Neural crest cell (in vitro differentiated cells): ENCODE results near the gene AGK. TPM values are rescaled to one million over a fixed set of nuclear protein-coding genes. Genes with fewer than 3 reads are reported as not detected.
A peak's percentile ranks its signal among the peaks of the same experiment; 100 is the strongest.

ENCODE experiments used
- DNase-seq: peaks from one replicate; pipeline ENCODE4 v3.0.0; 2021; ENCODE audit warnings: low read depth, mixed read lengths, low spot score
- H3K27ac Mint-ChIP-seq: one replicate; pipeline ENCODE4 v1.8.0; 2021; ENCODE audit warnings: mild to moderate bottlenecking, mixed read lengths; ENCODE audit not compliant: unreplicated experiment
- H3K27me3 Mint-ChIP-seq: 2 replicates; pipeline ENCODE4 v1.8.0; 2021; ENCODE audit warnings: low read depth, mild to moderate bottlenecking, mixed read lengths
- H3K36me3 Mint-ChIP-seq: 2 replicates; pipeline ENCODE4 v1.8.0; 2021; ENCODE audit warnings: low read depth, mild to moderate bottlenecking, mixed read lengths
- H3K4me1 Mint-ChIP-seq: 2 replicates; pipeline ENCODE4 v1.8.0; 2021; ENCODE audit warnings: mixed read lengths
- H3K4me3 Mint-ChIP-seq: one replicate; pipeline ENCODE4 v1.8.0; 2021; ENCODE audit warnings: mild to moderate bottlenecking, mixed read lengths
- H3K9me3 Mint-ChIP-seq: 2 replicates; pipeline ENCODE4 v1.8.0; 2021; ENCODE audit warnings: mixed read lengths
- CTCF ChIP-seq: fragments of 200-600 bp; sonication (generic); conservative IDR thresholded peaks from 2 replicates; pipeline ENCODE4 v1.5.0; 2021; ENCODE audit warnings: antibody characterized with exemption, mild to moderate bottlenecking
- total RNA-seq: library from RNA; stranded (reverse); gene quantifications from 2 replicates; pipeline ENCODE4 v1.2.1, GENCODE V29; 2021

AGK gene
- total RNA-seq, 1 donor from 2014 or later, result 35.7 TPM

GRCh38 chr7:141648276-141649114 lies 97.3 kb downstream of the AGK start:
- no peaks in the 10 kb centered on the region for H3K27me3 Mint-ChIP-seq
- H3K9me3 Mint-ChIP-seq, result no peaks in the 10 kb centered on the region
- peaks cover 42% of the 10 kb centered on the region for H3K4me1 Mint-ChIP-seq
- peaks cover 3% of the 10 kb centered on the region for H3K36me3 Mint-ChIP-seq
- peak overlapping the region; percentile 32 for H3K4me3 Mint-ChIP-seq
- peak overlapping the region; percentile 17 for H3K27ac Mint-ChIP-seq
- TF ChIP-seq CTCF, result no peak
- DNase-seq, result no peak

GRCh38 chr7:141649137-141649864 lies 98.1 kb downstream of the AGK start:
- peak overlapping the region; percentile 42 for H3K4me3 Mint-ChIP-seq
- H3K36me3 Mint-ChIP-seq, result peaks cover 3% of the 10 kb centered on the region
- no peaks in the 10 kb centered on the region for H3K9me3 Mint-ChIP-seq
- TF ChIP-seq CTCF, result no peak
- peak overlapping the region; percentile 17 for H3K27ac Mint-ChIP-seq
- peaks cover 44% of the 10 kb centered on the region for H3K4me1 Mint-ChIP-seq
- no peaks in the 10 kb centered on the region for H3K27me3 Mint-ChIP-seq
- no peak for DNase-seq

GRCh38 chr7:141649865-141650634 lies 98.8 kb downstream of the AGK start:
- Mint-ChIP-seq H3K9me3 (no peaks in the 10 kb centered on the region), H3K4me3 (peak overlapping the region; percentile 42), H3K27me3 (no peaks in the 10 kb centered on the region), H3K27ac (peak overlapping the region; percentile 17), H3K36me3 (peaks cover 3% of the 10 kb centered on the region), H3K4me1 (peaks cover 50% of the 10 kb centered on the region)
- DNase-seq, result peak; percentile 62
- peak; percentile 85 for TF ChIP-seq CTCF

GRCh38 chr7:141651417-141651816 lies 100.2 kb downstream of the AGK start:
- H3K36me3 Mint-ChIP-seq, result peaks cover 3% of the 10 kb centered on the region
- peaks cover 48% of the 10 kb centered on the region for H3K4me1 Mint-ChIP-seq
- no peaks in the 10 kb centered on the region for H3K9me3 Mint-ChIP-seq
- H3K27me3 Mint-ChIP-seq, result no peaks in the 10 kb centered on the region
- H3K4me3 Mint-ChIP-seq, result no peak overlapping the region
- no peak for TF ChIP-seq CTCF
- H3K27ac Mint-ChIP-seq, result no peak overlapping the region
- no peak for DNase-seq

- Mint-ChIP-seq H3K9me3 (no peaks in the 10 kb centered on the region), H3K27me3 (no peaks in the 10 kb centered on the region), H3K36me3 (peaks cover 3% of the 10 kb centered on the region), H3K4me3 (no peak overlapping the region), H3K4me1 (peaks cover 39% of the 10 kb centered on the region), H3K27ac (no peak overlapping the region)
- DNase-seq, result no peak
- no peak for TF ChIP-seq CTCF
Observed at GRCh38 chr7:141652691-141653090, 101.5 kb downstream of the AGK start.
